DOHH2 (cell line): ENCODE results near the gene CHN2.

Source experiments
- H3F3A ChIP-seq: fragments of 200-600 bp; sonication (generic), shearing (Covaris generic); 2 replicates; pipeline ENCODE4 v1.6.0; 2016; ENCODE audit warnings: antibody characterized with exemption, mild to moderate bottlenecking; ENCODE audit not compliant: control insufficient read depth, insufficient read depth
- H3K27ac ChIP-seq: fragments of 200-600 bp; sonication (generic); 2 replicates; pipeline ENCODE4 v1.5.1; 2014; ENCODE audit warnings: low read depth, mild to moderate bottlenecking, low read length, moderate library complexity
- H3K27me3 ChIP-seq: fragments of 200-600 bp; sonication (generic); 2 replicates; pipeline ENCODE4 v1.6.1; 2014; ENCODE audit warnings: mild to moderate bottlenecking, low read length, mixed read lengths; ENCODE audit not compliant: control insufficient read depth
- H3K36me3 ChIP-seq: fragments of 200-600 bp; sonication (generic); 2 replicates; pipeline ENCODE4 v1.6.1; 2014; ENCODE audit warnings: mild to moderate bottlenecking, low read length, moderate library complexity, mixed read lengths; ENCODE audit not compliant: control insufficient read depth
- H3K4me1 ChIP-seq: fragments of 200-600 bp; sonication (generic); 2 replicates; pipeline ENCODE4 v1.6.1; 2014; ENCODE audit warnings: mild to moderate bottlenecking, low read length, mixed read lengths; ENCODE audit not compliant: control insufficient read depth
- H3K4me2 ChIP-seq: fragments of 200-600 bp; sonication (generic); 2 replicates; pipeline ENCODE4 v1.6.0; 2014; ENCODE audit warnings: mild to moderate bottlenecking, low read length, moderate library complexity
- H3K4me3 ChIP-seq: fragments of 200-600 bp; sonication (generic); 2 replicates; pipeline ENCODE4 v1.5.1; 2014; ENCODE audit warnings: mild to moderate bottlenecking, low read length, mixed read lengths
- H3K79me2 ChIP-seq: fragments of 200-600 bp; sonication (generic); 2 replicates; pipeline ENCODE4 v1.6.1; 2014; ENCODE audit warnings: mild to moderate bottlenecking, low read length, mixed read lengths; ENCODE audit not compliant: control insufficient read depth
- H3K9me2 ChIP-seq: fragments of 200-600 bp; sonication (generic); replicated peaks from 2 replicates; pipeline ENCODE4 v1.6.1; 2014; ENCODE audit warnings: mild to moderate bottlenecking, low read length, mixed read lengths; ENCODE audit not compliant: control insufficient read depth
- H3K9me3 ChIP-seq: fragments of 200-600 bp; sonication (generic); 2 replicates; pipeline ENCODE4 v1.6.1; 2014; ENCODE audit warnings: antibody characterized with exemption, low read length, mixed read lengths; ENCODE audit not compliant: control insufficient read depth, insufficient read depth
- H4K20me1 ChIP-seq: fragments of 200-600 bp; sonication (generic); 2 replicates; pipeline ENCODE4 v1.6.0; 2014; ENCODE audit warnings: low read depth, mild to moderate bottlenecking, antibody characterized with exemption, low read length, moderate library complexity; ENCODE audit not compliant: control insufficient read depth, insufficient read depth
- CTCF ChIP-seq: fragments of 200-600 bp; sonication (generic); IDR thresholded peaks from one replicate; pipeline ENCODE4 v1.5.1; 2014; ENCODE audit warnings: antibody characterized with exemption, mild to moderate bottlenecking, low read depth, low read length; ENCODE audit not compliant: poor library complexity, severe bottlenecking
- EZH2phosphoT487 ChIP-seq: fragments of 200-600 bp; sonication (generic); IDR thresholded peaks from 2 replicates; pipeline ENCODE4 v1.6.1; 2017; ENCODE audit warnings: borderline replicate concordance, mild to moderate bottlenecking, antibody characterized with exemption, low read length, moderate library complexity, mixed read lengths

Gene CHN2

GRCh38 chr7:29401769-29402168, 207.2 kb downstream of the CHN2 start:
- H3K27ac ChIP-seq: no peak overlapping the region
- no peak overlapping the region for H3K4me3 ChIP-seq
- TF ChIP-seq EZH2phosphoT487: no peak
- TF ChIP-seq CTCF: no peak

DNA sequence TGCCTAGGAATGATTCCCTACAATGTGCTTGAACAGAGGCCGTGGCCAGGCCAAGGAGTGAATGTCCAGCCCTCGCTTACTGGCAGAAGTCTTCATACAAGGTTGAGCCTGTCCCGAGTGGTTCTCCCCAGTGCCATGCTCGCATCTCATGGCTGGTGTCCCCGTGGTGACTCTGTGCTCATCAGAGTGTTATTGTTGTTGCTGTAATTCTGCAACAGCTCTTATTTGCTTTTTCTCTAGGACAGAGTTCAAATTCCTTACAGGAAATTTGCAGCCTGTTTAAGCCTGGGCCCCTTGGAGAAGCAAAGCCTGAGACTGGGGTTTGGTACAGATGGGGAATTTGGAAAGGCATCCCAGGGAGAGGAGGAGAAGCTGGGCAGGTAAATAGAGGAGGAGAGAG, 211.3 kb downstream of the CHN2 start:
- H3K36me3 ChIP-seq: no peaks in the 10 kb centered on the region
- H3K27me3 ChIP-seq: no peaks in the 10 kb centered on the region
- no peak overlapping the region for H3K4me3 ChIP-seq
- no peaks in the 10 kb centered on the region for H3K9me3 ChIP-seq
- no peaks in the 10 kb centered on the region for H3K79me2 ChIP-seq
- H3K9me2 ChIP-seq: no peaks in the 10 kb centered on the region
- H3K4me2 ChIP-seq: no peak overlapping the region
- no peaks in the 10 kb centered on the region for H3K4me1 ChIP-seq
- no peak overlapping the region for H3K27ac ChIP-seq
- TF ChIP-seq CTCF: no peak
- TF ChIP-seq EZH2phosphoT487: no peak
- H4K20me1 ChIP-seq: no peaks in the 10 kb centered on the region
- H3F3A ChIP-seq: no peaks in the 10 kb centered on the region

More at GRCh38 chr7:29401769-29402168, 207.2 kb downstream of the CHN2 start:
- Histone ChIP-seq H3K9me3 (no peaks in the 10 kb centered on the region), H3K4me2 (no peak overlapping the region), H4K20me1 (no peaks in the 10 kb centered on the region), H3F3A (no peaks in the 10 kb centered on the region), H3K9me2 (no peaks in the 10 kb centered on the region), H3K4me1 (no peaks in the 10 kb centered on the region), H3K36me3 (no peaks in the 10 kb centered on the region), H3K27me3 (no peaks in the 10 kb centered on the region), H3K79me2 (no peaks in the 10 kb centered on the region)

GRCh38 chr7:29406366-29406765, 211.8 kb downstream of the CHN2 start:
- H3K27me3 ChIP-seq: no peaks in the 10 kb centered on the region
- no peaks in the 10 kb centered on the region for H3F3A ChIP-seq
- H4K20me1 ChIP-seq: no peaks in the 10 kb centered on the region
- no peaks in the 10 kb centered on the region for H3K36me3 ChIP-seq
- no peak overlapping the region for H3K4me3 ChIP-seq
- no peak overlapping the region for H3K27ac ChIP-seq
- no peaks in the 10 kb centered on the region for H3K79me2 ChIP-seq
- no peaks in the 10 kb centered on the region for H3K4me1 ChIP-seq
- no peaks in the 10 kb centered on the region for H3K9me3 ChIP-seq
- H3K4me2 ChIP-seq: no peak overlapping the region
- H3K9me2 ChIP-seq: no peaks in the 10 kb centered on the region
- TF ChIP-seq EZH2phosphoT487: no peak
- no peak for TF ChIP-seq CTCF

DNA sequence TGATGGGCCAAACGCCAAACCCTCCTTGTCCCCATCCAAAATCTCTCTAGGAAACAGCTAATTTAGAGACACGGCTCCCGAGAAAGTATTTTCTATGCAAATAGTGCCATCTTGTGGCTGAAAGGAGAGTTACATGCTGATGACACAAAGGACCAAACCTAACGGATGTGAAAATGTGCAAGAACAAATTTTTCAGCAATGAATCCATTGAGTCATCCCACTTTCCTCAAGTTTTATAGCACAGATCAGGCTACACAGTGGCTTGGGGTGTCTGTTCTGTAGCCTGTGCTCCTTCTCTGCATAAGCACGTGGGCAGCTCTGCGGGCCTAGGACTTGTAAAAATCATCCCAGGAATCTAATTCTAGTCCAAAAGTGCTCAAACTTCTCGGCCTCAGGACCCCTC, 214.3 kb downstream of the CHN2 start:
- H3K79me2 ChIP-seq: no peaks in the 10 kb centered on the region
- H3K27ac ChIP-seq: no peak overlapping the region
- no peaks in the 10 kb centered on the region for H3K36me3 ChIP-seq
- no peak overlapping the region for H3K4me3 ChIP-seq
- no peak overlapping the region for H3K4me2 ChIP-seq
- no peaks in the 10 kb centered on the region for H3K27me3 ChIP-seq
- no peak for TF ChIP-seq EZH2phosphoT487
- TF ChIP-seq CTCF: peak; percentile 94
- no peaks in the 10 kb centered on the region for H3K4me1 ChIP-seq
- no peaks in the 10 kb centered on the region for H3K9me2 ChIP-seq
- H3F3A ChIP-seq: no peaks in the 10 kb centered on the region
- no peaks in the 10 kb centered on the region for H4K20me1 ChIP-seq
- no peaks in the 10 kb centered on the region for H3K9me3 ChIP-seq
